Prostate gland (tissue), 2 donors: ENCODE data around the gene IL36A.

Source experiments
- POLR2AphosphoS5 ChIP-seq: sonication (generic); formaldehyde crosslinking; IDR thresholded peaks from one replicate; pipeline ENCODE4 v1.6.1; 2017; ENCODE audit warnings: antibody characterized with exemption
- TF ChIP-seq, protein P1 (sequence below), 4 experiments: fragments of 200-600 bp in 2 of 4; fragments of 450-650 bp in 2 of 4; sonication (generic) in 2 of 4; IDR thresholded peaks; 1 replicate in 3 of 4; 2 replicates in 1 of 4; pipeline ENCODE4 v1.5.1; 2016 to 2019; ENCODE audit warnings: antibody characterized with exemption in 4 of 4, mild to moderate bottlenecking in 2 of 4, moderate library complexity in 2 of 4

DNA sequence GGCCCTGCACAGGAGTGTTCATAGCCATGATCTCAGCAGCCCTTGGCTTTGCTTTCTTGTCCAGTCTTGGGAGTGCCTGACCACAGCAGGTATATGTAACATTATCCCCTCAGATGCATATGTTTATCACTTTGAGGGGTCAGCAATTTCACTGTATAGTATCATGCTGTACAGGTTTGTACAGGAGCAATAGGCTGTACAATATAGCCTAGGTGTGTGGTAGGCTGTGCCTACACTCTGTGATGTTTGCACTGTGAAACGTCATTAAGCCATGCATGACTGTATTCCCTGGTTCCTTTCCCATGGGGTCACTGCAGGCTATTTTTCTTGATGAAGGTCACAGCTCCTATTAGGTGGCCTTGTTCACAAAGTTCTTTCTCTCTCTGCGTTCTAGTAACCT lies 32.1 kb upstream of the IL36A start:
- TF ChIP-seq, protein P1, sequence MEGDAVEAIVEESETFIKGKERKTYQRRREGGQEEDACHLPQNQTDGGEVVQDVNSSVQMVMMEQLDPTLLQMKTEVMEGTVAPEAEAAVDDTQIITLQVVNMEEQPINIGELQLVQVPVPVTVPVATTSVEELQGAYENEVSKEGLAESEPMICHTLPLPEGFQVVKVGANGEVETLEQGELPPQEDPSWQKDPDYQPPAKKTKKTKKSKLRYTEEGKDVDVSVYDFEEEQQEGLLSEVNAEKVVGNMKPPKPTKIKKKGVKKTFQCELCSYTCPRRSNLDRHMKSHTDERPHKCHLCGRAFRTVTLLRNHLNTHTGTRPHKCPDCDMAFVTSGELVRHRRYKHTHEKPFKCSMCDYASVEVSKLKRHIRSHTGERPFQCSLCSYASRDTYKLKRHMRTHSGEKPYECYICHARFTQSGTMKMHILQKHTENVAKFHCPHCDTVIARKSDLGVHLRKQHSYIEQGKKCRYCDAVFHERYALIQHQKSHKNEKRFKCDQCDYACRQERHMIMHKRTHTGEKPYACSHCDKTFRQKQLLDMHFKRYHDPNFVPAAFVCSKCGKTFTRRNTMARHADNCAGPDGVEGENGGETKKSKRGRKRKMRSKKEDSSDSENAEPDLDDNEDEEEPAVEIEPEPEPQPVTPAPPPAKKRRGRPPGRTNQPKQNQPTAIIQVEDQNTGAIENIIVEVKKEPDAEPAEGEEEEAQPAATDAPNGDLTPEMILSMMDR (IDR thresholded peaks at IDR 0.05): no peak
- TF ChIP-seq POLR2AphosphoS5: no peak
